Measurements from ENCODE around the gene IL17A. TPM values are rescaled to one million over a fixed set of nuclear protein-coding genes. Genes with fewer than 3 reads are reported as not detected.

IL17A gene
- total RNA-seq, 4 donors from 2014 or later, result not detected

- in situ Hi-C loops (cut with MboI; ENCODE audit: low sequenced_read_pairs in 4 of 4), result loop anchor here in 3 of 4 donors (10.0 kb wide), 1 partner anchor 146 kb away; the partner anchor contains the start of gene PKHD1 (in 3 of the 3)
- ATAC-seq (no peak), DNase-seq (no peak)
- Histone ChIP-seq H3K27me3 (no peaks in the 10 kb centered on the region), H3K4me3 (no peak overlapping the region), H3K9me3 (no peaks in the 10 kb centered on the region), H3K27ac (no peak overlapping the region), H3K4me1 (no peaks in the 10 kb centered on the region), H3K36me3 (no peaks in the 10 kb centered on the region)
- no peak for TF ChIP-seq POLR2A (IDR thresholded peaks at IDR 0.05)
- TF ChIP-seq, protein P1, sequence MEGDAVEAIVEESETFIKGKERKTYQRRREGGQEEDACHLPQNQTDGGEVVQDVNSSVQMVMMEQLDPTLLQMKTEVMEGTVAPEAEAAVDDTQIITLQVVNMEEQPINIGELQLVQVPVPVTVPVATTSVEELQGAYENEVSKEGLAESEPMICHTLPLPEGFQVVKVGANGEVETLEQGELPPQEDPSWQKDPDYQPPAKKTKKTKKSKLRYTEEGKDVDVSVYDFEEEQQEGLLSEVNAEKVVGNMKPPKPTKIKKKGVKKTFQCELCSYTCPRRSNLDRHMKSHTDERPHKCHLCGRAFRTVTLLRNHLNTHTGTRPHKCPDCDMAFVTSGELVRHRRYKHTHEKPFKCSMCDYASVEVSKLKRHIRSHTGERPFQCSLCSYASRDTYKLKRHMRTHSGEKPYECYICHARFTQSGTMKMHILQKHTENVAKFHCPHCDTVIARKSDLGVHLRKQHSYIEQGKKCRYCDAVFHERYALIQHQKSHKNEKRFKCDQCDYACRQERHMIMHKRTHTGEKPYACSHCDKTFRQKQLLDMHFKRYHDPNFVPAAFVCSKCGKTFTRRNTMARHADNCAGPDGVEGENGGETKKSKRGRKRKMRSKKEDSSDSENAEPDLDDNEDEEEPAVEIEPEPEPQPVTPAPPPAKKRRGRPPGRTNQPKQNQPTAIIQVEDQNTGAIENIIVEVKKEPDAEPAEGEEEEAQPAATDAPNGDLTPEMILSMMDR (IDR thresholded peaks at IDR 0.05 in 4 of 5, conservative IDR thresholded peaks at IDR 0.05 in 1 of 5), result no peak
- intact Hi-C loops (cut with DNase I; ENCODE audit: low total_unique reads), result loop anchor here (5.0 to 10.0 kb wide), 2 partner anchors 66 to 123 kb away; no protein-coding TSS in a partner anchor
These were observed 44.5 kb downstream of the IL17A start for GRCh38 chr6:52230685-52231084.

- H3K27me3 ChIP-seq, result no peaks in the 10 kb centered on the region
- H3K36me3 ChIP-seq, result no peaks in the 10 kb centered on the region
- no peak for ATAC-seq
- DNase-seq, result no peak
- TF ChIP-seq, protein P1 (IDR thresholded peaks at IDR 0.05 in 4 of 5, conservative IDR thresholded peaks at IDR 0.05 in 1 of 5), result no peak
- no peak for TF ChIP-seq POLR2A (IDR thresholded peaks at IDR 0.05)
- in situ Hi-C loops (cut with MboI; ENCODE audit: low sequenced_read_pairs in 4 of 4), result loop anchor here in 3 of 4 donors (10.0 kb wide), 1 partner anchor 147 kb away; the partner anchor contains the start of gene PKHD1 (in 3 of the 3)
- no peaks in the 10 kb centered on the region for H3K9me3 ChIP-seq
- intact Hi-C loops (cut with DNase I; ENCODE audit: low total_unique reads), result loop anchor here (5.0 to 10.0 kb wide), 2 partner anchors 67 to 124 kb away; no protein-coding TSS in a partner anchor
- no peak overlapping the region for H3K4me3 ChIP-seq
- H3K4me1 ChIP-seq, result no peaks in the 10 kb centered on the region
- H3K27ac ChIP-seq, result no peak overlapping the region
These were observed 45.4 kb downstream of the IL17A start for GRCh38 chr6:52231406-52232127.

DNA sequence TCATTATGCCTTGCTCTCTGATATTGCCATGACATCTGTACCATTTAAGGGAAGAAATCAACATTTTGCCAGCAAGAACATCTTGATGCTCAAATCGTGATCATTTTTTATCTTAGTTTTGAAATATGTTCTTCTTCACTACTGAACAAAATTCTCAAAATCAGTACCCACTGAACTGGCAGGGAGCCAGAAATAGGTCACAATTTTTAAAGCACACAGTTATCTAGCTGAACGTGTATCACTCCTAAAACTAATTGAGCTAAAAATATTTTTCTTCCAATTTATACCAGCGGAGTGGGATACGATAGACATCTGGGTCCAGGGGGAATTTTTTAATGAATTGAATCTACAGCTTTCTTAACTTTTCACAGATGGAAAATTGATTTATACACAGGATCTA lies 46.8 kb downstream of the IL17A start:
- Histone ChIP-seq H3K4me3 (no peak overlapping the region), H3K36me3 (no peaks in the 10 kb centered on the region), H3K9me3 (no peaks in the 10 kb centered on the region), H3K27ac (no peak overlapping the region), H3K27me3 (no peaks in the 10 kb centered on the region), H3K4me1 (no peaks in the 10 kb centered on the region)
- ATAC-seq (no peak), DNase-seq (no peak)
- intact Hi-C loops (cut with DNase I; ENCODE audit: low total_unique reads), result loop anchor here (5.0 to 10.0 kb wide), 2 partner anchors 68 to 126 kb away; no protein-coding TSS in a partner anchor
- in situ Hi-C loops (cut with MboI; ENCODE audit: low sequenced_read_pairs in 4 of 4), result loop anchor here in 3 of 4 donors (10.0 kb wide), 1 partner anchor 148 kb away; the partner anchor contains the start of gene PKHD1 (in 3 of the 3)
- TF ChIP-seq, protein P1 (IDR thresholded peaks at IDR 0.05 in 4 of 5, conservative IDR thresholded peaks at IDR 0.05 in 1 of 5), result no peak
- TF ChIP-seq POLR2A (IDR thresholded peaks at IDR 0.05), result no peak

DNA sequence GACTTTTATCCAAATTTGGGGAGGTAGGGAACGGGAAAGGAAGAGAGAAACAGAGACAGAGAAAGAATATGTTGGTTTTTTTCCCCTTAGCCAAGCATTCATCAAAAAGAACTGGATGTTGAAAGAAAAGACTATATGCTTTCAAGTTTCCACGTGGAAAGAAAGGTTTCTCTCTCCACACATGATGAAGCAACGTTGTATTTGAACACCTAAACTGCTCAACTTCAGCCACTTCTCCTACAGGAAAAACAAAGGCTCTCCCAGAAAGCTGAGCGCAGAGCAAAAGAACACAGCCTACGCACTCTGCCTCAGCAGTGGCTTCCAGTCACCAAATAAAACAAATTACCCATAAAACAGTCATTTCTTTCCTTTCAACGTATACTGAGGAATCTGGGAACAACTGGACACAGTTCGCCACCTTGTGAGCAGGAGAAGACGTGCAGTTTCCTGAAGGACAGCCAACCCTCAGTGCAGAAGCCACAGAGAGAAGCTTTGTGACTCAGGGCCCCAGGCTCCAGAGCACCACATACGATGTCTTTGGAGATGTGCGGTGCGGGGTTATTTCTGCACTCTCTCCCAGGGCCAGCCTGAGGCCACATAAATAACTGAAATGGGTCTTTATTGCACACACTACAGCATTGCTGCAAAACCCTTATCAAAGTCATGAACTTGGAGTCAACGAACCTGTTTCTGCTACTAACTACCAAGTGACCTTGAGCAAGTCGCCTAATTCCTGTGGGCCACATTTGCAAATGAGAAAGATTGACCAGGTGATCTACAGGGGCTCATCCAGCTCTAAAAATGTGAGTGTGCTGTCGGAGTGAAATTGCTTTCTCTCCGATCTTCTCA lies 48.0 kb downstream of the IL17A start:
- Histone ChIP-seq H3K9me3 (no peaks in the 10 kb centered on the region), H3K27me3 (no peaks in the 10 kb centered on the region), H3K4me3 (no peak overlapping the region), H3K36me3 (no peaks in the 10 kb centered on the region), H3K27ac (no peak overlapping the region), H3K4me1 (no peaks in the 10 kb centered on the region)
- peak in 1 of 2 donors; percentile 24 for DNase-seq
- peak; percentile 56 to 88 for ATAC-seq
- intact Hi-C loops (cut with DNase I; ENCODE audit: low total_unique reads) (loop anchor here (1.0 to 10.0 kb wide), 4 partner anchors 69 to 171 kb away; partner anchors contain the start of gene PKHD1), in situ Hi-C loops (cut with MboI; ENCODE audit: low sequenced_read_pairs in 4 of 4) (loop anchor here in 3 of 4 donors (10.0 kb wide), 1 partner anchor 149 kb away; the partner anchor contains the start of gene PKHD1 (in 3 of the 3))
- TF ChIP-seq, protein P1 (IDR thresholded peaks at IDR 0.05 in 4 of 5, conservative IDR thresholded peaks at IDR 0.05 in 1 of 5), result peak; percentile 37 to 71 (median 67)
- no peak for TF ChIP-seq POLR2A (IDR thresholded peaks at IDR 0.05)

MicroRNAs within 50 kb of the gene (microRNA counts, 767-probe panel; counts per million panel counts)
- microRNA hsa-miR-133b, result 5,746 to 6,076 counts per million in 2 donors
- 17,076 to 17,198 counts per million in 2 donors for microRNA hsa-miR-206

Small RNA genes lying within 50 kb of the gene (microRNA-seq; reads per million reads assigned to microRNA genes)
- gene MIR133B (ENCODE audit: borderline replicate concordance in 2 of 2), result 17.7 to 26.5 reads per million in 2 donors
- 117,737 to 172,688 reads per million in 2 donors for gene MIR206 (ENCODE audit: borderline replicate concordance in 2 of 2)

Other genes starting within 250 kb of the IL17A start
- gene PKHD1, start 98.8 kb upstream of the IL17A start, total RNA-seq, result under 1 TPM in 3 of 4 donors, not detected in 1; 0.02 to 0.05 (median 0.02) TPM
- not detected for gene IL17F, start 58.1 kb downstream of the IL17A start, total RNA-seq
- gene MCM3, start 98.4 kb downstream of the IL17A start, total RNA-seq, result 10 to 100 TPM in 1 of 4 donors, 1 to 10 TPM in 3; 9.1 to 12.9 (median 9.8) TPM
- 1 to 10 TPM in 1 of 4 donors, under 1 TPM in 3; 0.39 to 1.1 (median 0.72) TPM for gene PAQR8, start 175.8 kb downstream of the IL17A start, total RNA-seq
- gene EFHC1, start 234.0 kb downstream of the IL17A start, total RNA-seq, result 1 to 10 TPM in 3 of 4 donors, under 1 TPM in 1; 0.46 to 9.3 (median 1.5) TPM